ENCODE data around the gene PER1. TPM values are rescaled to one million over a fixed set of nuclear protein-coding genes. Genes with fewer than 3 reads are reported as not detected.

PER1 gene
- total and polyA plus RNA-seq, 2 of the 4 experiments (the other 2 are of a cell fraction), result 3.4 to 10.5 TPM

DNA sequence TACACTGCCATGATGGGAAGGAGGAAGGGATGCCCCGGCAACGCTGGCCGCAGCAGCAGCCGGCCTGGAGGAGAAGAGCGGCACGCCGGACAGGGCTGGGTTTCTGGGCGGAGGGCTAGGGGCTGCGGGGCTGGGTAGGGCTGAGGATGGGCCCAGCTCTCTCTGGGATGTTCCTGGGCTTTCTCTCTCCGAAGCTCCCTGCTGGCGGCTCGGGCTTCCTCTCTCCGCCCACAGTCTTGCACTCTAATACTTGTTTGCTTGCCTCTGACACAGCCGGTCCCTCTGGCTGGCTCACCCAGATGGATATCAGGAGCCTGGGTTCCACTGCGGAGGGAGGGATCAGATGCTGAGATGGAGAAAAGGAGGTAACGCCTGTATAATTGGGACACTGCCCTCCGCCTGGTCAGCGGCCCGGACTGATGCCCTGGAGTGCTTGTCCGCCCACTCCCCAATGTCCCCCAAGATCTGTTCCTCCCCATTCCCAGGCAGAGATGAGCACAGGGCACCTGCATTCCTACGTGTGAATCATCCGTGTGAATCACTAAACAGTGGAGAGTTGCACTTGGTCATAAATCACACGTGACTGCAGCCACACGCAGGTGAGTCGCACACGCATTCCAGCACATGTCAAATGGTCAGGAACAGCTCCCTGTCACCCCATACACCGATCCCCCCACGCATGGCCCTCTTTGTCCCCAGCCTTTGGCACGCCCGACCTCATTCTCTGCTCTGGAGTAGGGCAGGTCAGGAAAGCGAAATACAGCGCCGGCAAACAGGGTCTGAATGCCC, 34.0 kb downstream of the PER1 start, which contains the start of gene ALOXE3:
TSS of gene ALOXE3 (minus strand) at position 535 of the 789 bp plus-strand sequence. CDS start at position 11, 524 bp downstream.
- H3K56ac ChIP-seq (ENCODE audit: extremely low read depth, insufficient read depth, low read length), result no peak within 1 kb of the TSS; the same call in 1 of the 2 replicates
- H3K4me1 ChIP-seq (ENCODE audit: control insufficient read depth, insufficient read depth, low read length), result peaks cover 6% of the 10 kb centered on the region; the same call in 1 of the 2 replicates
- H2BK20ac ChIP-seq (ENCODE audit: low read depth, low read length), result no peak within 1 kb of the TSS
- in situ Hi-C loops (cut with MboI; ENCODE audit: low sequenced_read_pairs), result loop anchor here (5.0 kb wide), 1 partner anchor 46 kb away; no protein-coding TSS in a partner anchor
- H3K36me3 ChIP-seq (ENCODE audit: control insufficient read depth, insufficient read depth, low read length), result no peaks in the 10 kb centered on the region
- H2AK9ac ChIP-seq (replicated peaks; ENCODE audit: low read depth, low read length, poor library complexity), result peak within 1 kb of the TSS; percentile 33
- dilution Hi-C loops (cut with HindIII; ENCODE audit: low sequenced_read_pairs, unreplicated experiment), result loop anchor here (25.0 kb wide), 1 partner anchor 119 kb away; the partner anchor contains the start of genes CTC1 and PFAS
- CTCF ChIA-PET, result interaction anchor here (0.6 to 3.7 kb wide), 10 partner anchors 7 to 177 kb away, joined by 3 to 25 read pairs (median 6); partner anchors contain the start of genes CTC1 and SLC25A35
- H3K79me1 ChIP-seq (ENCODE audit: low read depth in 1 of 2, low read length in 2 of 2), result no peaks in the 10 kb centered on the region
- peak; percentile 64 for DNase-seq
- H3K27ac ChIP-seq (ENCODE audit: insufficient read depth, low read length), result no peak within 1 kb of the TSS; the same call in 1 of the 2 replicates
- no peak for TF ChIP-seq MAFK (IDR thresholded peaks at IDR 0.05; ENCODE audit: low read depth, low read length)
- TF ChIP-seq POLR2A (IDR thresholded peaks at IDR 0.05; ENCODE audit: low read depth, low read length), result no peak
- no peak for TF ChIP-seq RCOR1 (IDR thresholded peaks at IDR 0.05; ENCODE audit: insufficient replicate concordance, low read length)
- TF ChIP-seq, protein P1, sequence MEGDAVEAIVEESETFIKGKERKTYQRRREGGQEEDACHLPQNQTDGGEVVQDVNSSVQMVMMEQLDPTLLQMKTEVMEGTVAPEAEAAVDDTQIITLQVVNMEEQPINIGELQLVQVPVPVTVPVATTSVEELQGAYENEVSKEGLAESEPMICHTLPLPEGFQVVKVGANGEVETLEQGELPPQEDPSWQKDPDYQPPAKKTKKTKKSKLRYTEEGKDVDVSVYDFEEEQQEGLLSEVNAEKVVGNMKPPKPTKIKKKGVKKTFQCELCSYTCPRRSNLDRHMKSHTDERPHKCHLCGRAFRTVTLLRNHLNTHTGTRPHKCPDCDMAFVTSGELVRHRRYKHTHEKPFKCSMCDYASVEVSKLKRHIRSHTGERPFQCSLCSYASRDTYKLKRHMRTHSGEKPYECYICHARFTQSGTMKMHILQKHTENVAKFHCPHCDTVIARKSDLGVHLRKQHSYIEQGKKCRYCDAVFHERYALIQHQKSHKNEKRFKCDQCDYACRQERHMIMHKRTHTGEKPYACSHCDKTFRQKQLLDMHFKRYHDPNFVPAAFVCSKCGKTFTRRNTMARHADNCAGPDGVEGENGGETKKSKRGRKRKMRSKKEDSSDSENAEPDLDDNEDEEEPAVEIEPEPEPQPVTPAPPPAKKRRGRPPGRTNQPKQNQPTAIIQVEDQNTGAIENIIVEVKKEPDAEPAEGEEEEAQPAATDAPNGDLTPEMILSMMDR (conservative IDR thresholded peaks at IDR 0.05; ENCODE audit: low read depth, low read length), result no peak
- TF ChIP-seq, protein P2, sequence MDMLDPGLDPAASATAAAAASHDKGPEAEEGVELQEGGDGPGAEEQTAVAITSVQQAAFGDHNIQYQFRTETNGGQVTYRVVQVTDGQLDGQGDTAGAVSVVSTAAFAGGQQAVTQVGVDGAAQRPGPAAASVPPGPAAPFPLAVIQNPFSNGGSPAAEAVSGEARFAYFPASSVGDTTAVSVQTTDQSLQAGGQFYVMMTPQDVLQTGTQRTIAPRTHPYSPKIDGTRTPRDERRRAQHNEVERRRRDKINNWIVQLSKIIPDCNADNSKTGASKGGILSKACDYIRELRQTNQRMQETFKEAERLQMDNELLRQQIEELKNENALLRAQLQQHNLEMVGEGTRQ (IDR thresholded peaks at IDR 0.05; ENCODE audit: low read depth, low read length), result peak; percentile 63
- TF ChIP-seq RFX5 (IDR thresholded peaks at IDR 0.05; ENCODE audit: low read depth, low read length), result no peak
- TF ChIP-seq BHLHE40 (IDR thresholded peaks at IDR 0.05; ENCODE audit: low read depth, low read length), result peak; percentile 85
- 0 out of 2 replicates have a peak, but pooled peaks have one; percentile 26 for TF ChIP-seq FOS (IDR thresholded peaks at IDR 0.05; ENCODE audit: low read depth, low read length)
- no peak within 1 kb of the TSS for H2BK120ac ChIP-seq (ENCODE audit: low read depth, low read length)
- no peak within 1 kb of the TSS for H2AK5ac ChIP-seq (ENCODE audit: low read depth, low read length)
- H3K9me1 ChIP-seq (ENCODE audit: insufficient read depth, low read length), result peaks cover 2% of the 10 kb centered on the region; the same call in 1 of the 2 replicates
- H2BK15ac ChIP-seq (ENCODE audit: low read depth, low read length), result no peak within 1 kb of the TSS
- H3K4ac ChIP-seq (ENCODE audit: low read depth, low read length), result 0 out of 2 replicates have a peak within 1 kb of the TSS, but pooled peaks have one; percentile 13
- no peak within 1 kb of the TSS for H4K8ac ChIP-seq (ENCODE audit: low read depth in 2 of 2, low read length in 2 of 2)
- 2% methylated on average over 9 of the region's 33 CpGs; no CpG with 5 or more reads in 1 of the 2 experiments for WGBS, 2 experiments (ENCODE audit: extremely low coverage in 2 of 2, insufficient read length in 1 of 2)
- H3K9ac ChIP-seq (ENCODE audit: low read depth, low read length), result peak within 1 kb of the TSS; percentile 21; the same call in 1 of the 2 replicates
- H3K18ac ChIP-seq (ENCODE audit: low read depth, low read length), result no peak within 1 kb of the TSS
- H2AFZ ChIP-seq (replicated peaks; ENCODE audit: low read length, poor library complexity), result peak within 1 kb of the TSS; percentile 88
- H3K27me3 ChIP-seq (ENCODE audit: control insufficient read depth, insufficient read depth, low read length), result peaks cover 30% of the 10 kb centered on the region
- H3K14ac ChIP-seq (replicated peaks; ENCODE audit: low read depth, low read length), result peak within 1 kb of the TSS; percentile 17; the same call in 1 of the 2 replicates
- H3K9me3 ChIP-seq (ENCODE audit: control insufficient read depth, insufficient read depth, low read length), result no peaks in the 10 kb centered on the region
- H3K23ac ChIP-seq (ENCODE audit: low read depth, low read length), result peak within 1 kb of the TSS; percentile 66
- H2BK5ac ChIP-seq (ENCODE audit: low read depth, low read length, poor library complexity, severe bottlenecking), result no peak within 1 kb of the TSS
- intact Hi-C loops (cut with micrococcal nuclease), result loop anchor here (1.0 to 2.0 kb wide), 3 partner anchors 24 to 57 kb away; no protein-coding TSS in a partner anchor
- peak within 1 kb of the TSS; percentile 90 for H3K4me2 ChIP-seq (ENCODE audit: low read depth, low read length)
- peaks cover 24% of the 10 kb centered on the region for H4K20me1 ChIP-seq (ENCODE audit: insufficient read depth, low read length)
- POLR2A ChIA-PET (ENCODE audit: unreplicated experiment), result no interaction called here
- H3K4me3 ChIP-seq (ENCODE audit: insufficient read depth, low read depth, low read length), result peak within 1 kb of the TSS; percentile 60
- ATAC-seq (ENCODE audit: low read depth), result no peak; the same call in 1 of the 2 replicates
- BruUV-seq (replicated peaks), result no TSS peak
- H4K5ac ChIP-seq (ENCODE audit: low read depth, low read length), result no peak within 1 kb of the TSS
- no peak within 1 kb of the TSS for H4K91ac ChIP-seq (ENCODE audit: insufficient read depth, low read depth, low read length)

Data from IMR-90 (cell line).